Neural cell (in vitro differentiated cells): Measurements from ENCODE around the gene TNRC6A. TPM values are rescaled to one million over a fixed set of nuclear protein-coding genes. Genes with fewer than 3 reads are reported as not detected.

Source experiments
- H2AFZ ChIP-seq: fragments of 200-600, 300-800 bp; sonication (generic), shearing (Covaris generic); 2 replicates; pipeline ENCODE4 v1.6.0; 2014; ENCODE audit warnings: low read depth, mild to moderate bottlenecking, antibody characterized with exemption, low read length, moderate library complexity
- H3F3A ChIP-seq: fragments of 200-600 bp; shearing (Covaris generic); 2 replicates; pipeline ENCODE4 v1.6.1; 2016; ENCODE audit warnings: mild to moderate bottlenecking, moderate library complexity, mixed read lengths, antibody characterized with exemption, low read length; ENCODE audit not compliant: insufficient read depth, poor library complexity, severe bottlenecking
- H3K27ac ChIP-seq: fragments of 200-600, 300-800 bp; sonication (generic), shearing (Covaris generic); 2 replicates; pipeline ENCODE4 v1.5.1; 2014; ENCODE audit warnings: mild to moderate bottlenecking, low read length, moderate library complexity
- H3K27me3 ChIP-seq: fragments of 300-800, 200-600 bp; sonication (generic), shearing (Covaris generic); 2 replicates; pipeline ENCODE4 v1.6.0; 2014; ENCODE audit warnings: mild to moderate bottlenecking, low read depth, low read length, moderate library complexity; ENCODE audit not compliant: insufficient read depth
- H3K36me3 ChIP-seq: fragments of 300-800, 200-600 bp; sonication (generic), shearing (Covaris generic); 2 replicates; pipeline ENCODE4 v1.5.1; 2014; ENCODE audit warnings: mild to moderate bottlenecking, antibody characterized with exemption, low read length, moderate library complexity; ENCODE audit not compliant: insufficient read depth
- H3K4me2 ChIP-seq: fragments of 300-800, 200-600 bp; sonication (generic), shearing (Covaris generic); 2 replicates; pipeline ENCODE4 v1.6.0; 2014; ENCODE audit warnings: mild to moderate bottlenecking, low read length
- H3K4me3 ChIP-seq: fragments of 300-800, 200-600 bp; sonication (generic), shearing (Covaris generic); 2 replicates; pipeline ENCODE4 v1.5.1; 2014; ENCODE audit warnings: mild to moderate bottlenecking, low read length, moderate library complexity
- H3K79me2 ChIP-seq: fragments of 200-600 bp; shearing (Covaris generic); replicated peaks from 2 replicates; pipeline ENCODE4 v1.6.0; 2014; ENCODE audit warnings: mild to moderate bottlenecking, low read length, moderate library complexity; ENCODE audit not compliant: insufficient read depth
- H3K9ac ChIP-seq: fragments of 300-800, 200-600 bp; sonication (generic), shearing (Covaris generic); 2 replicates; pipeline ENCODE4 v1.6.1; 2016; ENCODE audit warnings: mild to moderate bottlenecking, low read length, mixed read lengths
- H3K9me2 ChIP-seq: fragments of 200-600 bp; shearing (Covaris generic); 2 replicates; pipeline ENCODE4 v1.6.1; 2016; ENCODE audit warnings: mild to moderate bottlenecking, low read length, mixed read lengths; ENCODE audit not compliant: insufficient read depth
- H3K9me3 ChIP-seq: fragments of 200-600, 300-800 bp; sonication (generic), shearing (Covaris generic); 2 replicates; pipeline ENCODE4 v1.6.1; 2016; ENCODE audit warnings: mild to moderate bottlenecking, mixed run types, low read length, moderate library complexity, mixed read lengths
- H4K20me1 ChIP-seq: fragments of 200-600 bp; shearing (Covaris generic); 2 replicates; pipeline ENCODE4 v1.6.1; 2016; ENCODE audit warnings: mild to moderate bottlenecking, mixed run types; ENCODE audit not compliant: insufficient read depth
- EP300 ChIP-seq: fragments of 450-650 bp; conservative IDR thresholded peaks from 2 replicates; pipeline ENCODE4 v1.6.1; 2014; ENCODE audit warnings: antibody characterized with exemption, mild to moderate bottlenecking, moderate library complexity; ENCODE audit not compliant: poor library complexity, severe bottlenecking
- EZH2 ChIP-seq: fragments of 200-600, 300-800 bp; shearing (Covaris generic), sonication (generic); IDR thresholded peaks from 2 replicates; pipeline ENCODE4 v1.6.1; 2014; ENCODE audit warnings: antibody characterized with exemption, low read length, borderline replicate concordance, mild to moderate bottlenecking; ENCODE audit not compliant: insufficient read depth, poor library complexity, severe bottlenecking
- MXI1 ChIP-seq: fragments of 450-650 bp; conservative IDR thresholded peaks from 2 replicates; pipeline ENCODE4 v1.6.1; 2014; ENCODE audit warnings: antibody characterized with exemption, mild to moderate bottlenecking; ENCODE audit not compliant: poor library complexity, severe bottlenecking
- POLR2AphosphoS5 ChIP-seq: IDR thresholded peaks from 2 replicates; pipeline ENCODE4 v1.6.1; 2012
- RAD21 ChIP-seq: fragments of 450-650 bp; conservative IDR thresholded peaks from 2 replicates; pipeline ENCODE4 v1.6.1; 2014; ENCODE audit warnings: antibody characterized with exemption, mild to moderate bottlenecking, moderate library complexity
- REST ChIP-seq: IDR thresholded peaks from 2 replicates; pipeline ENCODE4 v1.6.1; 2012; ENCODE audit warnings: borderline replicate concordance
- SMC3 ChIP-seq: fragments of 450-650 bp; conservative IDR thresholded peaks from 2 replicates; pipeline ENCODE4 v1.6.1; 2014; ENCODE audit warnings: antibody characterized with exemption, mild to moderate bottlenecking, moderate library complexity; ENCODE audit not compliant: poor library complexity
- TAF1 ChIP-seq: IDR thresholded peaks from 2 replicates; pipeline ENCODE4 v1.6.1; 2012; ENCODE audit warnings: low read depth
- polyA plus RNA-seq: library from polyadenylated mRNA; depleted of rRNA; stranded (reverse); fragments of >200 nt; gene quantifications from 2 replicates; pipeline ENCODE4 v1.2.3, GENCODE V29; 2014
- TF ChIP-seq, protein P1 (sequence below): fragments of 450-650 bp; IDR thresholded peaks from 2 replicates; pipeline ENCODE4 v1.5.1; 2014; ENCODE audit warnings: antibody characterized with exemption, mild to moderate bottlenecking, moderate library complexity; ENCODE audit not compliant: poor library complexity, severe bottlenecking

The TNRC6A gene
- polyA plus RNA-seq, 1 donor from 2014 or later, result 32.1 TPM

DNA sequence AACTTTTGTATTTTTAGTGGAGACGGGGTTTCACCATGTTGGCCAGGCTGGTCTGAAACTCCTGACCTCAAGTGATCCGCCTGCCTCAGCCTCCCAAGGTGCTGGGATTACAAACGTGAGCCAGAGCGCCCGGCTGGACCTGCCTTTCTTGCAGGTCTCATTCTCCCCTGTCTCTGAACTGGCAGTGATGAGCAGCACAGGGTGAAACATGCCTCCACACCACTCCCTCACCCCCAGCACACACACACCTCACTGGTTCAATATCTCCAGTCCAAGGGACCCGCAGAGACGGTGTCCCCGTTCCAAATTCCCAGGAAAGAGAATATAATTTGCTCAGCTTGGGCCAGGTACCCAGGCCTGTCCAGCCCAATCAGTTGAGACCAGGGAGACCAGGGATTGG, 139.6 kb downstream of the TNRC6A start:
- Histone ChIP-seq H3K4me3 (no peak overlapping the region), H3F3A (no peaks in the 10 kb centered on the region), H3K4me2 (no peak overlapping the region), H3K9me2 (no peaks in the 10 kb centered on the region), H3K36me3 (no peaks in the 10 kb centered on the region), H3K27ac (no peak overlapping the region), H3K9me3 (no peaks in the 10 kb centered on the region), H3K79me2 (no peaks in the 10 kb centered on the region), H2AFZ (no peak overlapping the region), H3K27me3 (no peaks in the 10 kb centered on the region), H3K9ac (no peak overlapping the region), H4K20me1 (no peaks in the 10 kb centered on the region)
- TF ChIP-seq, protein P1, sequence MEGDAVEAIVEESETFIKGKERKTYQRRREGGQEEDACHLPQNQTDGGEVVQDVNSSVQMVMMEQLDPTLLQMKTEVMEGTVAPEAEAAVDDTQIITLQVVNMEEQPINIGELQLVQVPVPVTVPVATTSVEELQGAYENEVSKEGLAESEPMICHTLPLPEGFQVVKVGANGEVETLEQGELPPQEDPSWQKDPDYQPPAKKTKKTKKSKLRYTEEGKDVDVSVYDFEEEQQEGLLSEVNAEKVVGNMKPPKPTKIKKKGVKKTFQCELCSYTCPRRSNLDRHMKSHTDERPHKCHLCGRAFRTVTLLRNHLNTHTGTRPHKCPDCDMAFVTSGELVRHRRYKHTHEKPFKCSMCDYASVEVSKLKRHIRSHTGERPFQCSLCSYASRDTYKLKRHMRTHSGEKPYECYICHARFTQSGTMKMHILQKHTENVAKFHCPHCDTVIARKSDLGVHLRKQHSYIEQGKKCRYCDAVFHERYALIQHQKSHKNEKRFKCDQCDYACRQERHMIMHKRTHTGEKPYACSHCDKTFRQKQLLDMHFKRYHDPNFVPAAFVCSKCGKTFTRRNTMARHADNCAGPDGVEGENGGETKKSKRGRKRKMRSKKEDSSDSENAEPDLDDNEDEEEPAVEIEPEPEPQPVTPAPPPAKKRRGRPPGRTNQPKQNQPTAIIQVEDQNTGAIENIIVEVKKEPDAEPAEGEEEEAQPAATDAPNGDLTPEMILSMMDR, result no peak
- TF ChIP-seq POLR2AphosphoS5, result no peak
- TF ChIP-seq RAD21, result no peak
- TF ChIP-seq REST, result no peak
- no peak for TF ChIP-seq EZH2
- TF ChIP-seq MXI1, result no peak
- TF ChIP-seq EP300, result no peak
- TF ChIP-seq TAF1, result no peak
- no peak for TF ChIP-seq SMC3

DNA sequence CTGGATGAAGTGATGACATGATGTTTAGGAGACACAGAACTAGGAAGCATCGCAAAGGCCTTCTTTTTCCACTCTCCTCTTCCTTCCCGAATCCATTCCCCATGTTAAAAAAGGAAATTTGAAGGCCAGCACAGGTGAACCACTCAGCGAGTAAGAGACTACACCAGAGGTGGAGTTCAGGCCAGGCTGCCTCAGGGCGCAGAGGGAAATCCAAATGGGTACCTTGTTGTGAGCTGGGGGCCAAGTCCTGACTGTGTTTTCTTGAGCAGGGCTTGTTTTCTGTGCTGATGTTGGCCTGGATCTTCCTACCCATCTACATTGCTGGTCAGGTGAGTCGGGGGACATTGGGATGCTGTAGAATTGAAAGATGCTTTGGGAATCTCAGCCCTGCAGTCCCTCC, 142.4 kb downstream of the TNRC6A start:
- Histone ChIP-seq H3F3A (no peaks in the 10 kb centered on the region), H3K27me3 (no peaks in the 10 kb centered on the region), H4K20me1 (no peaks in the 10 kb centered on the region), H3K79me2 (no peaks in the 10 kb centered on the region), H3K4me3 (no peak overlapping the region), H3K4me2 (no peak overlapping the region), H3K9ac (no peak overlapping the region), H3K27ac (no peak overlapping the region), H3K9me3 (no peaks in the 10 kb centered on the region), H3K9me2 (no peaks in the 10 kb centered on the region), H2AFZ (no peak overlapping the region), H3K36me3 (no peaks in the 10 kb centered on the region)
- TF ChIP-seq POLR2AphosphoS5 (no peak), MXI1 (no peak), RAD21 (no peak), EZH2 (no peak), REST (no peak), SMC3 (no peak), EP300 (no peak), TAF1 (no peak)
- TF ChIP-seq, protein P1, result no peak
